HUES48 (cell line): Measurements from ENCODE around the gene BNC2.

Source experiments
- H3K27ac ChIP-seq: one replicate; pipeline ENCODE4 v1.7.0; 2013; ENCODE audit warnings: low read depth, low read length, inconsistent platforms
- H3K27me3 ChIP-seq: 2 replicates; pipeline ENCODE4 v1.6.1; 2013; ENCODE audit warnings: mild to moderate bottlenecking, low read length; ENCODE audit not compliant: control insufficient read depth, insufficient read depth
- H3K36me3 ChIP-seq: 2 replicates; pipeline ENCODE4 v1.6.1; 2013; ENCODE audit warnings: low read length; ENCODE audit not compliant: control insufficient read depth, insufficient read depth
- H3K4me1 ChIP-seq: 2 replicates; pipeline ENCODE4 v1.6.1; 2013; ENCODE audit warnings: mild to moderate bottlenecking, low read length; ENCODE audit not compliant: control insufficient read depth, insufficient read depth
- H3K4me3 ChIP-seq: 2 replicates; pipeline ENCODE4 v1.5.1; 2013; ENCODE audit warnings: mild to moderate bottlenecking, low read depth, low read length
- H3K9ac ChIP-seq: 2 replicates; pipeline ENCODE4 v1.6.1; 2013; ENCODE audit warnings: mild to moderate bottlenecking, low read depth, low read length, moderate library complexity
- H3K9me3 ChIP-seq: 2 replicates; pipeline ENCODE4 v1.6.1; 2013; ENCODE audit warnings: low read length; ENCODE audit not compliant: control insufficient read depth, insufficient read depth

BNC2 gene

DNA sequence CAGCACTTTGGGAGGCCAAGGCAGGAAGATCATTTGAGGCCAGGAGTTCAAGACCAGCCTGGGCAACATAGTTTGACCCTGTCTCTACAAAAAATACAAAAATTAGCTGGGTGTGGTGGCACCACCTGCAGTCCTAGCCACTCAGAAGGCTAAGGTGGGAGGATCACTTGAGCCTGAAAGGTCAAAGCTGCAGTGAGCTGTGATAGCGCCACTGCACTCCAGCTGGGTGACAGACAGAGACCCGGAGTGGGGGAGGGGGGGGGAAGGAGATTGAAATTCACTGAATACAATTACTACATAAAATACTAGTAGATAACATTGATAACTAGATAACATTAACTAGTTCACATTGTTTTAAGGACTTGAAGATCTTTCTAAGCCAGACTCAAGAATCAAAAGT, 345.6 kb downstream of the BNC2 start:
- Histone ChIP-seq H3K9ac (no peak overlapping the region), H3K4me3 (no peak overlapping the region), H3K36me3 (no peaks in the 10 kb centered on the region), H3K27me3 (no peaks in the 10 kb centered on the region), H3K27ac (no peak overlapping the region), H3K9me3 (no peaks in the 10 kb centered on the region), H3K4me1 (peaks cover 35% of the 10 kb centered on the region)

DNA sequence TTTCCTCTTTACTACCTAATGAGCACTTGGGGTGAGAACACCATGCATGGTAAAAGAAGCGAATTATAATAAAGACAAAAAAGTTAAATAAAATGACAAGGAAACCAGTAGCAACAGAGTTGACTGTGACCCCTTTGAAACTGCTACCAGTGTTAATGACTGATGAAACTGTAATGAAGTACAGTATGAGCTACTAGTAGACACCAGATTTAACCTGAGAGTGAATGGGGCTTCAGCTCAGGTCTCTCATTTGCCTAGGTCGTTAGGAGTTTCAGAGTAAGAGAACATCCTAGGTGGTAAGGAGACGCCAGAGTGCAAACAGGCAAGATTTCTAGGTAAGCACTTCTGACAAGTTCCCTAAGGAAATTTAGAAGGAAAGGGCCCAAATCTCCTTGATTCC, 346.4 kb downstream of the BNC2 start:
- Histone ChIP-seq H3K27me3 (no peaks in the 10 kb centered on the region), H3K36me3 (no peaks in the 10 kb centered on the region), H3K4me3 (no peak overlapping the region), H3K9me3 (no peaks in the 10 kb centered on the region), H3K27ac (no peak overlapping the region), H3K9ac (no peak overlapping the region), H3K4me1 (peaks cover 43% of the 10 kb centered on the region)

DNA sequence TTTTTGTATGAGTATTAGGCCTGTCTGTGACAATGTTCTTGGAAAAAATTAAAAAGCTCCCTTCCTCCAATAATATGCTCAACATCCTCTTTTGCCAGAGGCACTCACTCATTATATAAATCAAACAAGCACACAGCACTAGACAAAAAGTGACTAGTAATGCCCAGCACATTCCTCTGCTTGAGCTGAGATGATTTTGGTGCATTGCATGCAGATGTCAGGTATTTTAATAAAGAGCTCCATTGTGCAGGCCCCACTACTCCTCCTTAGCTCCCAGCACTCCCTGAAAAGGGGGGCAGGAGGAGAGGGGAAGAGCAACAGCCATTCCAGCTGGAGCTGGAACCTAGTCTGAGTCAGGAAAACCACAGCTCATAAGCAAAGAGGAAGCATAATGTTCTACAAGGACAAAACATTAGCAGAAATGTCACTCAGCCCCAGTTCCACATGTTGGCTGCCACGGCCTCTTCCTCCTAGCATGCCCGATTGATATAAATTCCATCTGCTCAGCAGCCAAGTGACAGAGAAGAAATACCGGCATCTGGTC, 348.5 kb downstream of the BNC2 start:
- Histone ChIP-seq H3K9me3 (no peaks in the 10 kb centered on the region), H3K9ac (no peak overlapping the region), H3K4me3 (no peak overlapping the region), H3K27me3 (no peaks in the 10 kb centered on the region), H3K4me1 (peaks cover 55% of the 10 kb centered on the region), H3K36me3 (no peaks in the 10 kb centered on the region), H3K27ac (no peak overlapping the region)

DNA sequence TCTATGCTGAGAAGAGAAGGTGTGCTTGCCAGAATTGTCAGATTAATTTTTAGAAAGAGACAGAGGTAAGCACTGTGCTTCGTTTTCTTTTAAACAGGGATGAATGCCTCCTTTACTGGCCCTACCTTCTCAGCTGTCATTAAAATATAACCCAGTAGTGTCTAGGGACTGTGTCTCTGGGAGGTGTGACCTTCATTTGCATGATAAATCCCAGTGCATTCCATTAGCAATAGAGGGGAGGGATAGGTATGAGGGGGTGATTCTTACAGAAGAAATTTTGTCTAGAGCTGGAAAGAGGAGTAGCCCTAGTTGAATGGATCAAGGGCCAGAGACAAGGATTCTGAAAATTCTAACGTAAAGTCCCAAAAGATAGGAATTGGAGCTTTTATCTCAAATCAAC, 351.5 kb downstream of the BNC2 start:
- Histone ChIP-seq H3K36me3 (no peaks in the 10 kb centered on the region), H3K4me1 (peaks cover 65% of the 10 kb centered on the region), H3K9ac (no peak overlapping the region), H3K27me3 (no peaks in the 10 kb centered on the region), H3K9me3 (no peaks in the 10 kb centered on the region), H3K4me3 (no peak overlapping the region), H3K27ac (peak overlapping the region; percentile 67)

DNA sequence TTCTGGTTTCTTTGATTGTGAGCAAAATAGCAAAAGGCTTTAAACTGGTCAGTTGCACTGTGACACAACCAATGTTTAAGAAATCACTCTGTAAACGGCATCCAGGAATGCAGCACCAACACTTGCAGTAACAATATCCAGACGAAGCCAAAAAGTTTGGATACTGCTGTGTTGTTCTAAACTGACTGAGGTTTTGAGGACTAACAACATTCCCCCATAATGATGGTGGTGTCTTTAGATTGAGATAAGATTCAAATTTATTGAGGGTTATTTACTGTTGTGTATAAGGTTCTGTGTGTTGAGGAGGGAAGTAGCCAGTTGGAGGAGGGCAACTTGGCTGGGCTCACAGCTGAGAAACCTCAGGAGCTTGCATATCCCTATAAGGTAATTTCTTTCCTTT, 353.6 kb downstream of the BNC2 start:
- Histone ChIP-seq H3K4me1 (peaks cover 59% of the 10 kb centered on the region), H3K9me3 (no peaks in the 10 kb centered on the region), H3K4me3 (no peak overlapping the region), H3K9ac (peak overlapping the region; percentile 26; the same call in 1 of the 2 replicates), H3K27ac (peak overlapping the region; percentile 81), H3K36me3 (no peaks in the 10 kb centered on the region), H3K27me3 (no peaks in the 10 kb centered on the region)

DNA sequence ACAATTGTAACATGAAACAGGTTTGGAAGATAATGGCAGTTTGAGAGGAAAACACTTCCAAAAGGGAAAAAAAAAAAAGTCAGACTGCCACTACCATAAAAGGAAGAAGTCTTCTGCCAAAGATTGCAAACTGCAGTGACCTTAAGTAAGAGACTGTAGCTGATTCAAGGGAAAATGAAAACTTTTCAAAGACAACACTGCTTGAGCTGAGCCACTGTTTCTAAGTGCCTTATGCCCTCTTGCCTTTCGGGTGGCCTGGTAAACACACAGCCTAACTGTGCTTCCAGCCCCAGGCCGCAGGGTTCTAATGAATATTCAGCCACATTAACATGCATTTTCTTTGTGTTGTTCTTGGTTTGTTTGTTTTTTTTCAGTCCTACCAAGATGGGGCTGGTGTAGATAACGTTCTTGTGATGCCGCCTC, 354.6 kb downstream of the BNC2 start:
- H3K27me3 ChIP-seq, result no peaks in the 10 kb centered on the region
- peak overlapping the region; percentile 81 for H3K27ac ChIP-seq
- H3K9me3 ChIP-seq, result no peaks in the 10 kb centered on the region
- H3K4me3 ChIP-seq, result peak overlapping the region; percentile 24; the same call in 1 of the 2 replicates
- H3K4me1 ChIP-seq, result peaks cover 60% of the 10 kb centered on the region
- no peaks in the 10 kb centered on the region for H3K36me3 ChIP-seq
- no peak overlapping the region for H3K9ac ChIP-seq

DNA sequence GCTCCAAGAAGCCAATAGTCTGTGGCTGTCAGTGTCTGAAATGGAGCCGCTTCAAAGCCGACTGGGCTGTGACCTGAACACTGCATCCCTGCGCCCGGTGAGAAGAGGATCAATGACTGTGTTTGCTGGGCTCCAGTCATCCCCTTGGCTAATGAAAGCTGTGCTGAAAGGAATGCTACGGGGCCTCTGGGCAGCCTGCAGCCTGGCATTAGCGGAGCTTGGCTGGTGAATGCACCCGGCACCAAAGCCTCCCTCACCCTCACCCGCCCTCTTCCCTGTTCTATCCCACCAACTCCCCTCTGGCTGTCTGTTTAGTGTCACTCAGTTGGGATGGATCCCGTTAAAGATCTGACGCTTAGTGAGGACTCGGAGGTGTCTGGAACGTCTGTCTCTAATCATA, 355.3 kb downstream of the BNC2 start:
- H3K27ac ChIP-seq, result peak overlapping the region; percentile 81
- no peaks in the 10 kb centered on the region for H3K9me3 ChIP-seq
- no peaks in the 10 kb centered on the region for H3K27me3 ChIP-seq
- H3K36me3 ChIP-seq, result no peaks in the 10 kb centered on the region
- peak overlapping the region; percentile 32; the same call in 1 of the 2 replicates for H3K4me3 ChIP-seq
- no peak overlapping the region; the same call in 1 of the 2 replicates for H3K9ac ChIP-seq
- H3K4me1 ChIP-seq, result peaks cover 66% of the 10 kb centered on the region

DNA sequence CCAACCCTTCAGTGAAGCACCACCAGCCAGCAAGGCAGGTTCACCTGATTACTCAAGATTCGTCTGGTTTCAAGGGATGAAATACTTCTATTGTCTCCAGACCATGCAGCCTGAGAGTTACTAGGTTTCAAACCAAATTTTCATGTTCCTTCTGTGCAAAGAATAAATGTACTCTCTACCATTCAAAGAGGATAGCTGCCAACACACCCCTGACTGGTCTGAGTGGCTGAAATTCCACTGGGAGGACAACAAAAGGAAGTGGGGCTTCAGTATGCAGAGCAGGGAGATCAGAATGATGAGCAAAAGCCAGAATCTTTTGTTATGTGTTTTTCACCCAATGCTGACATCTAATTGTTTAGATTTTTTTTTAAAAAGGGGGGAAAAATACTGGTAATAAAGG, 356.3 kb downstream of the BNC2 start:
- Histone ChIP-seq H3K27me3 (no peaks in the 10 kb centered on the region), H3K9me3 (no peaks in the 10 kb centered on the region), H3K9ac (no peak overlapping the region), H3K4me3 (peak overlapping the region; percentile 32), H3K36me3 (no peaks in the 10 kb centered on the region), H3K4me1 (peaks cover 62% of the 10 kb centered on the region), H3K27ac (peak overlapping the region; percentile 81)

DNA sequence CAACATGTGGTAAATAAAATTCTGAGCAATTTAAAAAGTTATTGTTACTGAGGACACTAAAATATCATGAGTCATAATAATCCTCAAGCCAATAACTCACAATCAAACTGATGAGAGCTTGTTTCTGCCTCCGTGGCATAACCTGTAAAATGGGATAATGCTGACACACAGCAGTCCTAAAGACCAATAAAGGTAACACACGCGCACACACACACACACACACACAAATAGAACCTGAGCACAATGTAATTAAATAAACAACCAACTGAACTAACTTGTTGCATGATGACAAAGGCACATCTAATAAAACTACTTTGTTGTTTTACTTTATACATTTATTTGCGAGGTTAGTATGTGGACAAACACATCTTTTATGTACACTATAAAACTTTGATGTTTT, 358.2 kb downstream of the BNC2 start:
- Histone ChIP-seq H3K27me3 (no peaks in the 10 kb centered on the region), H3K9me3 (no peaks in the 10 kb centered on the region), H3K36me3 (no peaks in the 10 kb centered on the region), H3K27ac (no peak overlapping the region), H3K4me3 (no peak overlapping the region), H3K4me1 (peaks cover 51% of the 10 kb centered on the region), H3K9ac (no peak overlapping the region)

DNA sequence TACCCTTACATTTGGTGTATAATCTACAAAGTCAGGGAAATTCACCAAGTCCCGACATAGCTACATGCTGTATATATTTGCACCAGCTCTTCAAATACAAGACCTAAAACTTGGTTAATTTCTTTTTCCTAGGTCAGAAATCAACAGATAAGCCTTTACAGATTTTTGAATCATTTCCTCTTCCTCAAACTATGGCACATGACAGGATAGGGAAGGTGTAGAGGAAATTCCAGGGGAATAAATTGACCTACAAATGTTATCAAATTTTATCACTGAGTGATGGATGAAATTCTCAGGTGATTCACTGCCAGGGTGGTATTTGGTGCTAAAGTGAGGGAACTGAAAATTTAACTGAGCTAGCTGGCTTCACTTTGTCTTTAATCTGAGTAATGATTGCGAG, 360.0 kb downstream of the BNC2 start:
- no peaks in the 10 kb centered on the region for H3K27me3 ChIP-seq
- H3K9ac ChIP-seq, result no peak overlapping the region
- H3K9me3 ChIP-seq, result no peaks in the 10 kb centered on the region
- no peaks in the 10 kb centered on the region for H3K36me3 ChIP-seq
- peaks cover 42% of the 10 kb centered on the region for H3K4me1 ChIP-seq
- H3K4me3 ChIP-seq, result no peak overlapping the region
- peak overlapping the region; percentile 1 for H3K27ac ChIP-seq

DNA sequence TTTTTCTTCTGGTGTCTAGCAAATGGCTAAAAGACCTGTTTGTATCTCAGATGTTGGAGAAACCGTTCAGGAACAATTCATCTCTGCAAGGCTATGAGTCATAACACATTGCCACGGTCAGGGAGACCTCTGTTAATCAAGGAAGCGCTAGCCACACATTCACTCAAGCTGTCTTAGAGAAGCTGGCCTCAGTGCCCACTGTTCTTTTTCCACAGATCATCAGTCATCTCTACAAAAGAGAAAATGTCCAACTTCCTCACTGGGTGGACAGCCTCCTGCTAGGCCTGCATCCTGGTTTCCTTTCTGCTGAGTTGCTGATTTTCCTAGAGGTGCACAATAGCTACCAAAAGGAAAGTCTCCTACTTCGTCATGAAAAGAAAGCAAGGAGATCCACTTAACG, 360.5 kb downstream of the BNC2 start:
- peak overlapping the region; percentile 1 for H3K27ac ChIP-seq
- H3K9me3 ChIP-seq, result no peaks in the 10 kb centered on the region
- no peaks in the 10 kb centered on the region for H3K27me3 ChIP-seq
- H3K36me3 ChIP-seq, result no peaks in the 10 kb centered on the region
- no peak overlapping the region for H3K9ac ChIP-seq
- H3K4me3 ChIP-seq, result no peak overlapping the region
- peaks cover 42% of the 10 kb centered on the region for H3K4me1 ChIP-seq
